HG03469 (cell line): ENCODE measurements around the gene SMC5.

Experiments
- ATAC-seq: cut with Tn5 transposase; IDR thresholded peaks from one replicate; pipeline ENCODE4 v1.9.1; 2021; ENCODE audit warnings: mild to moderate bottlenecking, moderate library complexity, moderate number of reproducible peaks; ENCODE audit not compliant: unreplicated experiment

The SMC5 gene

DNA sequence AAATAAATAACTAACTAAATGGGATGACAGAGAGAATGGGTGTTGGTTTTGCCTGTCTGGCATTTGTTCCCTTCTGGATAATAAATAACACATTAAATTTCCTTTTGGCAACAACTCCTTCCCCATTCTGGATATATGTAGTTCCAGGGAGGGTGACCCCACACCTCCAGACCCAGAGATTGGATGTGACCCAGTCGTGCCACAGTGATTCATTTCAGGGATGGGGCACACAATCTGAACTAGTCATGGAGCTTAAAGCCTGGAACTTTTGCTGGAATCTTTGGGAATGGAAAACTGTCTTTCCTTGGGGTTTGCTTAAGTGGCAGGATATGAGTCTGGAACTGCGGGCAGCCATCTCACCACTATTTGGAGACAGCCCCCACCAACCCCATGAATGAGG lies 144.4 kb downstream of the SMC5 start:
- ATAC-seq: no peak

DNA sequence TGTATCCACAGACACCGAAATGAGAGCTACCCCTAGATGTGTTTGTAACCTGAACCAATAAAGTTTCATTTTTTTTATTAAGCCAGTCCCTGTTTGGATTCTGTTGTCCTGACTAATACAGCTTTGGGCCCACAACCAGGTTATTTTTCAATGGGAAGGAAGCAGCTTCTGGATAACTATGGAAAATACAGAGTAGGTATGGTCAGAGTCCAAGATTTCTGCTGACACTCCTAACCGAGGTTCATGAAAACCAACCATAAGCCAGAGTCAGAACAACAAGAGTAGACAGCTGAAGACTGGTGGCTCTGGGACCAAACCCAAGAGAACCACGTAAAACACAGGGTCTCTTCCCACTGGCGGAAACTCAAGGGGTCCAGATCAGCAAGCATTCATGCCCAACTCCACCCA lies 144.8 kb downstream of the SMC5 start:
- no peak for ATAC-seq

DNA sequence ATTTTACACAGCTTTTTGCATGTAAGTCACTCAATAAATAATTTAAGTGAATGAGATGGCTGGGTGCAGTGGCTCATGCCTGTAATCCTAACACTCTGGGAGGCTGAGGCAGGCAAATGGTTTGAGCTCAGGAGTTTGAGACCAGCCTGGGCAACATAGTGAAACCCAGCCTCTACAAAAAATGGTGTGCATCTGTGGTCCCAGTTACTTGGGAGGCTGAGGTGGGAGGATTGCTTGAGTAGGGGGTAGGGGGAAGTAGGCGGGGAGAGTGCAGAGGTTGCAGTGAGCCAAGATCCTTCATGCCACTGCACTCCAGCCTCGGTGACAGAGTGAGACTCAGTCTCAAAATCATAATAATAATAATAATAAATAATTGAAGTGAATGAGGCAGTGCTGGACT lies 145.5 kb downstream of the SMC5 start:
- no peak for ATAC-seq
